Measurements from ENCODE around the gene ACTA2.
"Not testable (repeated sequence)": the region's sequence is repeated elsewhere in the genome, so short reads cannot be mapped to it uniquely, and the experiment has no call there.

Gene ACTA2

DNA sequence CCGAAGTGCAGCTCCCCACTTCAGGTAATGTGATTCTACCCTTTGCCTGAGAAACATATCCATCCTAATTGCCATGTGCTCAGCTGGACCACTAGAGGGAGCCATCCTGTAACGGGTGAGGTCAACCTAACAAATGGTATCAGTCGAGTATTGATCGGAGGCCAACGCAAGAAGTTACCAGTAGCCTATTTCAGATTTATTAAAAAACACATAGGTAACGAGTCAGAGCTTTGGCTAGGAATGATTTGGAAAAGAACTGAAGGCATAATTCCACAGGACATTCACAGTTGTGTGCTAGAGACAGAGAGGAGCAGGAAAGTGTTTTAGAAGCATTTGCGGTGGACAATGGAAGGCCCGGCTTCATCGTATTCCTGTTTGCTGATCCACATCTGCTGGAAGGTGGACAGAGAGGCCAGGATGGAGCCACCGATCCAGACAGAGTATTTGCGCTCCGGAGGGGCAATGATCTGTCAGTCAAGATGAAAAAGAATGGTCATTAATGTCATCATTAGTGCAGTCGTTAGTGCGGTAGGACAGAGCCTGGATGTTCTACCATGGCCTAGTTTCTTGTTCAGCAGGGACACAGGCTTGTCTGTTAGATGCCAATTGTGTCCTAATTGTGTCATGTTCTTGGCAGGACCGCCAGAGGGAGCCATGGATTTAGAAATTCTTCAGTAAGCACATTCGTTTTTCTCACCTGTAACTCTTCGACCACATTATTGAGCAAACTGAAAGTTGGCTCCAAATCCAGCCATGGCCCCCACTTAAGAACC is 17.5 kb downstream of the ACTA2 start:
- TF ChIP-seq PPARA (CRISPR knock-in tag; IDR thresholded peaks at IDR 0.05; ENCODE audit: borderline replicate concordance): no peak
- peak; percentile 68 for ATAC-seq

DNA sequence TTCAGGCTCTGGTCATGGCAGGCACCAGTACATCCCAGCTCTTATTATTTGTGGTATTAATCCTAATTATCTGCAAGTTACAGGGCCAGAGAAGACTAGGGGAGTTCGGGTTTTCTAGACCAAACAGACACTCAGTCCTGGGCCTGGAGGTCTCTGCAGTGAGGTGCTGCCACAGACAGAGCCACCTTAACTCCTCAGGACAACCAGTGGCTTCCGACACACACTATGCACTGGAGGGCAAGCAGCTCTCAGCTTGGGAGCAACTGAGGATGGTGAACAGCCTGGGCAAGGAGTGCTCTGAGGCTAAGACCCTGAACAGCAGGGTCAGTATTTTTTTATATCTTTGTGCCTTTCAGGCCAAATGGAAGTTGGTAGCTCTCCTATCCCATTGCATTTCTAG is 19.0 kb downstream of the ACTA2 start:
- TF ChIP-seq, protein P1, sequence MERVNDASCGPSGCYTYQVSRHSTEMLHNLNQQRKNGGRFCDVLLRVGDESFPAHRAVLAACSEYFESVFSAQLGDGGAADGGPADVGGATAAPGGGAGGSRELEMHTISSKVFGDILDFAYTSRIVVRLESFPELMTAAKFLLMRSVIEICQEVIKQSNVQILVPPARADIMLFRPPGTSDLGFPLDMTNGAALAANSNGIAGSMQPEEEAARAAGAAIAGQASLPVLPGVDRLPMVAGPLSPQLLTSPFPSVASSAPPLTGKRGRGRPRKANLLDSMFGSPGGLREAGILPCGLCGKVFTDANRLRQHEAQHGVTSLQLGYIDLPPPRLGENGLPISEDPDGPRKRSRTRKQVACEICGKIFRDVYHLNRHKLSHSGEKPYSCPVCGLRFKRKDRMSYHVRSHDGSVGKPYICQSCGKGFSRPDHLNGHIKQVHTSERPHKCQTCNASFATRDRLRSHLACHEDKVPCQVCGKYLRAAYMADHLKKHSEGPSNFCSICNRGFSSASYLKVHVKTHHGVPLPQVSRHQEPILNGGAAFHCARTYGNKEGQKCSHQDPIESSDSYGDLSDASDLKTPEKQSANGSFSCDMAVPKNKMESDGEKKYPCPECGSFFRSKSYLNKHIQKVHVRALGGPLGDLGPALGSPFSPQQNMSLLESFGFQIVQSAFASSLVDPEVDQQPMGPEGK (CRISPR knock-in tag; IDR thresholded peaks at IDR 0.05; ENCODE audit: borderline replicate concordance): no peak
- ATAC-seq: no peak

DNA sequence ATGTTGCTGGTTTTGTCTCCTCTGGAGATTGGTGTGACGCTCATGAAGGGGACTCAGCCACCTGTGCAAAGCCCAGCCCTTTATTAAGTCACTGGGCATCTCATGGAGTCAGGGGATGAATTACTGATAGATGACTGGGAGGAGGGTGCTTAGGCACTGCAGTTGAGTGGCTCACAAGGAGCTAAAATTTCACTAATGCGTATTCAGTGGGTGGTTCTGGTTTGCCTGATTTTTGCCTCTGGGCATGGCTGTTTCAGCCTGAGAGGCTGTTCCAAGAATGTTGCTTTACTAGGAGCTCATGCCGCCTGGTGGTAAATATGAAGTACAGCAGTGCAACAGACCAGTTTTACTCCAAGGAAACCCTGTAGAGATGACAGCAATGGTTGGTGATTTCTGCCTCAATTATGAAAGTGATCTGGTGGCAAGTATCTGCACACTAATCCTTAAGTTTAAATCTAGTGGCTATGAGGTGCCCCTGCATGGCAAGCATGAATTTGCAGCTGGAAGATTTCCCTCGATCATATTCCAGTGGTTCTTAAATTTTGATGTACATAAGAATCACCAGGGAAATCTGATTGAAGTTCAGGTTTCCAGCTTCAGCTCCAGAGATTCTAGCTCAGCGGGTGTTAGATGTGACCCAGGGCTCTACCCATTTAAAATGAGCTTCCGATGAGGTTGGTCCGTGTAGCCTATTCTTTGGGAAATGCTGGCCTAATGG is 19.9 kb downstream of the ACTA2 start:
- peak; percentile 78 for ATAC-seq
- TF ChIP-seq ZNF8 (CRISPR knock-in tag; IDR thresholded peaks at IDR 0.05) (0 out of 2 replicates have a peak, but pooled peaks have one; percentile 14), RARB (CRISPR knock-in tag; IDR thresholded peaks at IDR 0.05) (no peak), ZNF70 (CRISPR knock-in tag; IDR thresholded peaks at IDR 0.05) (peak; percentile 90)

DNA sequence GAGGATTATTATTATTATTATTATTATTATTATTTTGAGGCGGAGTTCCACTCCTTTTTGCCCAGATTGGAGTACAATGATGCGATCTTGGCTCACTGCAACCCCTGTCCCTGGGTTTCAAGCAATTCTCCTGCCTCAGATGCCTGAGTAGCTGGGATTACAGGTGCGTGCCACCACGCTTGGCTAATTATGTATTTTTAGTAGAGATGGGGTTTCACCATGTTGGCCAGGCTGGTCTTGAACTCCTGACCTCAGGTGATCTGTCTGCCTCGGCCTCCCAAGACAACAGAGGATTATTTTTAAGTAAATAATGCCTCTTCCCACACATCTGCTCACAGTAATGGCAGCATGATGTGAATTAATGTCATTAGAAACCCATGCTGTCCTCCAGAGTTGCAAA is 20.5 kb downstream of the ACTA2 start:
- not testable (repeated sequence) for ATAC-seq

DNA sequence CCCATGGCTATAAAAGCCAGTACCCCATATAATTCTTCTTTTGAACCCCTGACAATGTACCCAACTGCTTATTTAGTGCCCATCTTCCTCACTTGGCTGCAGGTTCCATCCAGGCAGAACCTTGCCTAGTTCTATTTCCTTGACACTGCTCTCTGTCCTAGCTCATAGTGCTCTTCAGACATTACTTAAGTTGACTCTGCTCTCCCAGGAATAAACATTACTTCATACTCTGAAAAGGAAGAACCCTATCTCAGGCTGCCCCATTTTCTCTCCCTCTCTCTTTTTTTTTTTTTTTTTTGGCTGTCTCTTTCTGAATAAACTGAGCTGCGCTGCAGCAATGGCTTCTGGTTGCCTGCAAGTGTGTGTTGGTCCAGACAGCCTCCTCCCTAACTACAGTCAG is 21.0 kb downstream of the ACTA2 start:
- TF ChIP-seq, protein P2, sequence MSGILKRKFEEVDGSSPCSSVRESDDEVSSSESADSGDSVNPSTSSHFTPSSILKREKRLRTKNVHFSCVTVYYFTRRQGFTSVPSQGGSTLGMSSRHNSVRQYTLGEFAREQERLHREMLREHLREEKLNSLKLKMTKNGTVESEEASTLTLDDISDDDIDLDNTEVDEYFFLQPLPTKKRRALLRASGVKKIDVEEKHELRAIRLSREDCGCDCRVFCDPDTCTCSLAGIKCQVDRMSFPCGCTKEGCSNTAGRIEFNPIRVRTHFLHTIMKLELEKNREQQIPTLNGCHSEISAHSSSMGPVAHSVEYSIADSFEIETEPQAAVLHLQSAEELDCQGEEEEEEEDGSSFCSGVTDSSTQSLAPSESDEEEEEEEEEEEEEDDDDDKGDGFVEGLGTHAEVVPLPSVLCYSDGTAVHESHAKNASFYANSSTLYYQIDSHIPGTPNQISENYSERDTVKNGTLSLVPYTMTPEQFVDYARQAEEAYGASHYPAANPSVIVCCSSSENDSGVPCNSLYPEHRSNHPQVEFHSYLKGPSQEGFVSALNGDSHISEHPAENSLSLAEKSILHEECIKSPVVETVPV (CRISPR knock-in tag; IDR thresholded peaks at IDR 0.05): no peak
- TF ChIP-seq BACH2 (CRISPR knock-in tag; IDR thresholded peaks at IDR 0.05; ENCODE audit: borderline replicate concordance) (no peak), PPARA (CRISPR knock-in tag; IDR thresholded peaks at IDR 0.05; ENCODE audit: borderline replicate concordance) (no peak), ZNF70 (CRISPR knock-in tag; IDR thresholded peaks at IDR 0.05) (no peak), ZNF8 (CRISPR knock-in tag; IDR thresholded peaks at IDR 0.05) (no peak), ZNF565 (CRISPR knock-in tag; conservative IDR thresholded peaks at IDR 0.05; ENCODE audit: low read depth) (no peak), OSR1 (CRISPR knock-in tag; IDR thresholded peaks at IDR 0.05) (no peak), ZFP3 (CRISPR knock-in tag; IDR thresholded peaks at IDR 0.05) (no peak), ISL1 (CRISPR knock-in tag; IDR thresholded peaks at IDR 0.05) (no peak), ARNTL (CRISPR knock-in tag; IDR thresholded peaks at IDR 0.05; ENCODE audit: borderline replicate concordance, low read depth) (no peak), GLIS3 (CRISPR knock-in tag; IDR thresholded peaks at IDR 0.05) (no peak)
- TF ChIP-seq, protein P1 (CRISPR knock-in tag; IDR thresholded peaks at IDR 0.05; ENCODE audit: borderline replicate concordance): no peak
- ATAC-seq: no peak

DNA sequence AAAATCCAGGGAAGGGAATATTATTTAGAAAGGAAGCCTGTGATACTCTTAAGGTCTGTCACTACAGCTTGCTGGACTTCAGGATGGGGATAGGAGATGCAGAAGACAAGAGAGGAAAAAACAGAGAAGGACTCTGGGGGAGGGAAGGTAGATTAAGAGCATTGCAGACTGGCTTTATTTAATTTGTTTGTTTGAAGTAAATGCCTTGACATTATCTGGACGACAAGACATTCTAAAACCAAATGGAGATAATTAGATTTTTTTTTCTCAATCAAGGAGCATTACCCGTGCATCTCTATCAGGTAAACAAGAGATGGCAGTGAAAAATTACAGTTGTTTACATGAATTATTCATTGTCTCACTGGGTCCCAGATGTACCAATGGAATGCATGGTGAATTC is 24.3 kb downstream of the ACTA2 start:
- no peak for ATAC-seq
- TF ChIP-seq, protein P2 (CRISPR knock-in tag; IDR thresholded peaks at IDR 0.05): no peak
- no peak for TF ChIP-seq ZFP3 (CRISPR knock-in tag; IDR thresholded peaks at IDR 0.05)
- peak; percentile 56 for TF ChIP-seq ISL1 (CRISPR knock-in tag; IDR thresholded peaks at IDR 0.05)
- TF ChIP-seq, protein P1 (CRISPR knock-in tag; IDR thresholded peaks at IDR 0.05; ENCODE audit: borderline replicate concordance): no peak
- no peak for TF ChIP-seq BACH2 (CRISPR knock-in tag; IDR thresholded peaks at IDR 0.05; ENCODE audit: borderline replicate concordance)
- no peak for TF ChIP-seq RARB (CRISPR knock-in tag; IDR thresholded peaks at IDR 0.05)

Measured in SK-N-SH treated with all-trans-retinoic acid at 6 μM for 48 hours (cell line).